ENCODE results near the gene DAPK1. TPM values are rescaled to one million over a fixed set of nuclear protein-coding genes. Genes with fewer than 3 reads are reported as not detected.
"Not testable (repeated sequence)": the region's sequence is repeated elsewhere in the genome, so short reads cannot be mapped to it uniquely, and the experiment has no call there.

DAPK1 gene
- total and polyA plus RNA-seq, 12 donors = 5.4 to 44.6 (median 21.3) TPM

DNA sequence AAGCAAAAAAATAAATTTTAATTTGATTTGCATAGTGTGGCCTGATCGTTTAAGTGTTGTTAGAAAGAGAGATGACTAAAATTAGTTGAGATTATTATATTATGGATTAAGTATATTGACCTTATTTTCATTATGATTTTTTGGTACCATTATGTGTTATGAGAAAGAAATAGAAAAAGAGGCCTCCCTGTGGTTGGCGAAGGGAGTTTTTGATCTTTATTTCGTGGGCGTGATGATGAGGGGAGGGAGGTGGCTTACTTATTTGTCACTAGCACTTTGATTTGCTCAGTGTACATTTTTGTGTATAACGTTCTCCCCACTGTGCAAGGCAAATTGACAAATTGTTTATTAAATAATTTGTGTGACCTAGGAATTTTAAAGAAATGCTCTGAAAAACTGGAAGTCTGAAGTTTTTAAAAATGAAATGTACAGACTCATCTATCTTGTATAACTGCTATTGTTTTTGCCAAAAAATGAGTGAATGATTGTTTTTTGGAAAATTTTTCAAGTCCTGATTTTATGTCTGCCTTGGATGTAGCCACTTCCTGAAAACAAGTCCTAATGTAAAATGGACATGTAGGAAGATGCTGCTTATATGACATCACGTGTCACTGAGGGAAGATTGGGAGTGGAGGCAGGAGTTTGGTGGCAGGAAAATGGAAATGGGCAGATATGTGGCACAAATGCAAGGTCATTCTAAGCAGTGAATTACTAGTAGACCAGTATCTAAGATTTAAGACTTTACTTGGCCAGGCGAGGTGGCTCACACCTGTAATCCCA is 3.0 kb downstream of the DAPK1 start:
- H3K4me1 ChIP-seq (replicated peaks in 1 of 2) = peaks cover 4 to 30% of the 10 kb centered on the region in 2 donors
- no peaks in the 10 kb centered on the region for H3K36me3 ChIP-seq (replicated peaks in 1 of 2)
- TF ChIP-seq, protein P1, sequence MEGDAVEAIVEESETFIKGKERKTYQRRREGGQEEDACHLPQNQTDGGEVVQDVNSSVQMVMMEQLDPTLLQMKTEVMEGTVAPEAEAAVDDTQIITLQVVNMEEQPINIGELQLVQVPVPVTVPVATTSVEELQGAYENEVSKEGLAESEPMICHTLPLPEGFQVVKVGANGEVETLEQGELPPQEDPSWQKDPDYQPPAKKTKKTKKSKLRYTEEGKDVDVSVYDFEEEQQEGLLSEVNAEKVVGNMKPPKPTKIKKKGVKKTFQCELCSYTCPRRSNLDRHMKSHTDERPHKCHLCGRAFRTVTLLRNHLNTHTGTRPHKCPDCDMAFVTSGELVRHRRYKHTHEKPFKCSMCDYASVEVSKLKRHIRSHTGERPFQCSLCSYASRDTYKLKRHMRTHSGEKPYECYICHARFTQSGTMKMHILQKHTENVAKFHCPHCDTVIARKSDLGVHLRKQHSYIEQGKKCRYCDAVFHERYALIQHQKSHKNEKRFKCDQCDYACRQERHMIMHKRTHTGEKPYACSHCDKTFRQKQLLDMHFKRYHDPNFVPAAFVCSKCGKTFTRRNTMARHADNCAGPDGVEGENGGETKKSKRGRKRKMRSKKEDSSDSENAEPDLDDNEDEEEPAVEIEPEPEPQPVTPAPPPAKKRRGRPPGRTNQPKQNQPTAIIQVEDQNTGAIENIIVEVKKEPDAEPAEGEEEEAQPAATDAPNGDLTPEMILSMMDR (IDR thresholded peaks at IDR 0.05) = peak in 2 of 6 experiments; percentile 10 to 24
- TF ChIP-seq POLR2A (IDR thresholded peaks at IDR 0.05) = no peak
- DNase-seq = no peak
- peak overlapping the region in 1 of 4 donors; percentile 75 for H3K4me3 ChIP-seq
- peak overlapping the region in 2 of 5 donors; percentile 19 to 35 for H3K27ac ChIP-seq
- intact Hi-C loops (cut with DNase I) = no loop called here
- H3K9me3 ChIP-seq (replicated peaks in 1 of 3) = no peaks in the 10 kb centered on the region
- 59 to 68% (median 63%) methylated on average over 7 of the region's 7 CpGs for WGBS, 4 donors
- no peaks in the 10 kb centered on the region for H3K27me3 ChIP-seq

DNA sequence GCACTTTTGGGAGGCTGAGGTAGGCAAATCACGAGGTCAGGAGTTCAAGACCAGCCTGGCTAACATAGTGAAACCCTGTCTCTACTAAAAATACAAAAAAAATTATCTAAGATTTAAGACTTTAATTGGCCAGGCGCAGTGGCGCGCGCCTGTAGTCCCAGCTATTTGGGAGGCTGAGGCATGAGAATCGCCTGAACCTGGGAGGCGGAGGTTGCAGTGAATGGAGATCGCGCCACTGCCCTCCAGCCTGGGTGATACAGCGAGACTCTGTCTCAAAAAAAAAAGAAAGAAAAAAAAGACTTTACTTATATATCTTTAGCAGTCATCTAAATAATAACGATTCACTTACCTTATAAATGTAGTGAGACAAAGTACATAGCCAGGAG is 3.6 kb downstream of the DAPK1 start:
- H3K27me3 ChIP-seq; H3K4me3 ChIP-seq; H3K9me3 ChIP-seq (replicated peaks in 1 of 3); DNase-seq; intact Hi-C loops (cut with DNase I); H3K36me3 ChIP-seq (replicated peaks in 1 of 2): not testable (repeated sequence)
- Histone ChIP-seq H3K4me1 (replicated peaks in 1 of 2) (peaks cover 4 to 30% of the 10 kb centered on the region in 2 donors), H3K27ac (peak overlapping the region in 2 of 5 donors; percentile 2 to 35)
- 92 to 95% (median 93%) methylated on average over 11 of the region's 11 CpGs for WGBS, 4 donors

DNA sequence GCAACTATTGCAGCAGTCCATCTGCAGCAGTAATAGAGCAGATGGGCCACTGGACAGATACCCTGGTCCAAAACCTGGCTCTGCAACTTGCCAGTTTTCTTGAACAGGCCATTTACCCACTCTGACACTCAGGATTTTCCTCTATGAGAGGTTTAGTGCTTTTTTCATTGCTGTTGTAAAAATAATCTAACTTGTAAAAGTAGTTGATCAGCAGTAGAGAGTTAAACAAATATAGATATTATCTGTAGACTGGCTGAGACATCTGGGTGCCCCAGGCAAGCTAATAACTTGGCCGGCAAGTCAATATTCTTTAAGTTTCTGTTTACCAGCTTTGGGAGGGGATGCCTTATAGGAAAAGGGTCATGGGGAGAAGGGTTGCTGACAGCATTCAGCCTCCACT is 4.1 kb downstream of the DAPK1 start:
- no peak for DNase-seq
- intact Hi-C loops (cut with DNase I) = no loop called here
- Histone ChIP-seq H3K9me3 (replicated peaks in 1 of 3) (no peaks in the 10 kb centered on the region), H3K27ac (peak overlapping the region in 2 of 5 donors; percentile 2 to 61), H3K4me1 (replicated peaks in 1 of 2) (peaks cover 4 to 30% of the 10 kb centered on the region in 2 donors), H3K4me3 (no peak overlapping the region), H3K36me3 (replicated peaks in 1 of 2) (no peaks in the 10 kb centered on the region), H3K27me3 (no peaks in the 10 kb centered on the region)
- no peak for TF ChIP-seq POLR2A (IDR thresholded peaks at IDR 0.05)
- TF ChIP-seq, protein P1 (IDR thresholded peaks at IDR 0.05) = no peak
- WGBS, 4 donors = 60 to 84% (median 73%) methylated on average over 1 of the region's 1 CpG

DNA sequence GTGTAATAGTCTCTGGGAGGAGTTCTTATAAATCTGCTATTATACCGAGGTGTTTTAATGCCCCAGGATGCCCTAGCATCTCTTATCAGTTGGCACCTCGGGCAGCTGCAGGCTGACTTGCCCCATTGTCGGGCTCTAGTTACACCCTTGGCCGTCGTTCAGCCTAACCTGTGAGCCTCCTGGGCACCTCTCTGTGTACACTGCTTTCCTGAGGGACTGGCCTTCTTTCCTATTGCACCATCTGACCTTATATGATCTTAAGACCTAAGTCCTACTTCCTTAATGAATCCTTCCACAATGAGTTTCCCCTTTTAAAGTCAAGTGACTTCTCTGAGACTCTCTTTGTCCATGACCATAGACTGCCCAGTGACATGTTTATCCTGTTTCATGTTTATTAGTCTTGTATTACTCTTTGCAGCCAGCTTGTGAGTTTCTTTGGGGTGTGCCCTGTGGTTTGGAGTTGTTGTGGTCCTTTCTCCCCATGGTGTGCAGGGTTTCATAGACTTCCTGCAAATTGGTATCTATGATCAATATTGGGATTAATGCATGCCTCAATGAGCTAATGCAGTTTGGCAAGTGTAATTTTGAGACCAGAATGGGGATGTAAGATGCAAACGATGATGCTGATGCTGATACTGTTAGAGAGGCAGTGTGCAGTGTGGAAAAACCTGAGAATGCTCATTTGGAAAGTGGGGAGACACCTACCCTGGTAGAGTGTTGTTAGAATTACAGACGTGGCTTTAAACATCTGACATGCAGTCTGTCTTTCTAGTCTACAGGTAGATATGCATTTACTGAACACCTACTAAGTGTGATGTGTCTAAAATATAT is 4.9 kb downstream of the DAPK1 start:
- peak overlapping the region in 2 of 5 donors; percentile 45 to 61 for H3K27ac ChIP-seq
- no peaks in the 10 kb centered on the region for H3K36me3 ChIP-seq (replicated peaks in 1 of 2)
- no peaks in the 10 kb centered on the region for H3K27me3 ChIP-seq
- 42 to 61% (median 55%) methylated on average over 7 of the region's 7 CpGs for WGBS, 4 donors
- DNase-seq = peak in 1 of 7 donors; percentile 16
- H3K4me3 ChIP-seq = no peak overlapping the region
- peaks cover 4 to 30% of the 10 kb centered on the region in 2 donors for H3K4me1 ChIP-seq (replicated peaks in 1 of 2)
- TF ChIP-seq, protein P1 (IDR thresholded peaks at IDR 0.05) = no peak
- TF ChIP-seq POLR2A (IDR thresholded peaks at IDR 0.05) = no peak
- intact Hi-C loops (cut with DNase I) = no loop called here
- no peaks in the 10 kb centered on the region for H3K9me3 ChIP-seq (replicated peaks in 1 of 3)

Data from adrenal gland (tissue), 12 donors.